GM21717 (cell line): ENCODE measurements around the gene DBN1.

Experiments used
- ATAC-seq: cut with Tn5 transposase; IDR thresholded peaks from one replicate; pipeline ENCODE4 v1.9.1; 2021; ENCODE audit warnings: mild to moderate bottlenecking, moderate library complexity; ENCODE audit not compliant: unreplicated experiment

The DBN1 gene

GRCh38 chr5:177475563-177476427, 2.4 kb upstream of the DBN1 start:
- no peak for ATAC-seq

DNA sequence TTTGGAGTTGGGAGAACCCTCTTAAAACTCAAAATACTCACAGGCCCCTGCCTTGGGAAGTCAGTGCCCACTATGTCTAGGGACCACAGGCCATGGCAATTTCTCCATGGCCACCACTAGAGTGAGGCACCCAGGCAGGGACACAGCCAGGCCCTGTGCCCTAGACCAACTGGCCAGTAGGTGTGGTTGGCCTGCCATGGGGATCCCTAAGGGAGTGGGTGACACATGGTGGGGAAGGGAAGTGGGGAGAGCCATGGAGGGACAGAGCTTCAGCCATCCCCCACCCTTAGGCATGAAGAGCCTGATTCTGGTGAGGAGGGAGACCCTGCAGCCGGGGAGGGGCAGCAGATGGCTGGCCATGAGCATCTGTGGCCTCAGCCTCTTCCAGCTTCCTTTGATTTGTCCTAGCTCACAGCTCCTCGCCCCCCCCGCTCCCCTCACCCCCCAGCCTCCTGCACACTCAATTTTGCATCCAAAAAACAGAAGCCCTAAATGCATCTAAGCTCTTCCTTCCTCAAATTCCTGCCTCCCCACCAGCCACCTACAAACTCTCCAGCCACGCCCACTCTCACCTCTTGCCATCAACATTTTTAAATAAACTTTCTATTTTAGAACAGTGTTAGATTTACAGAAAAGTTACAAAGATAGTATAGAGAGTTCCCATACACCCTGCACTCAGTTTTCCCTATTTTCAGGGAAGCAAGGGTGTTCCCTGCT, 1.6 kb upstream of the DBN1 start:
- ATAC-seq: no peak

- no peak for ATAC-seq
Observed at GRCh38 chr5:177474002-177474476, 605 bp upstream of the DBN1 start.

DNA sequence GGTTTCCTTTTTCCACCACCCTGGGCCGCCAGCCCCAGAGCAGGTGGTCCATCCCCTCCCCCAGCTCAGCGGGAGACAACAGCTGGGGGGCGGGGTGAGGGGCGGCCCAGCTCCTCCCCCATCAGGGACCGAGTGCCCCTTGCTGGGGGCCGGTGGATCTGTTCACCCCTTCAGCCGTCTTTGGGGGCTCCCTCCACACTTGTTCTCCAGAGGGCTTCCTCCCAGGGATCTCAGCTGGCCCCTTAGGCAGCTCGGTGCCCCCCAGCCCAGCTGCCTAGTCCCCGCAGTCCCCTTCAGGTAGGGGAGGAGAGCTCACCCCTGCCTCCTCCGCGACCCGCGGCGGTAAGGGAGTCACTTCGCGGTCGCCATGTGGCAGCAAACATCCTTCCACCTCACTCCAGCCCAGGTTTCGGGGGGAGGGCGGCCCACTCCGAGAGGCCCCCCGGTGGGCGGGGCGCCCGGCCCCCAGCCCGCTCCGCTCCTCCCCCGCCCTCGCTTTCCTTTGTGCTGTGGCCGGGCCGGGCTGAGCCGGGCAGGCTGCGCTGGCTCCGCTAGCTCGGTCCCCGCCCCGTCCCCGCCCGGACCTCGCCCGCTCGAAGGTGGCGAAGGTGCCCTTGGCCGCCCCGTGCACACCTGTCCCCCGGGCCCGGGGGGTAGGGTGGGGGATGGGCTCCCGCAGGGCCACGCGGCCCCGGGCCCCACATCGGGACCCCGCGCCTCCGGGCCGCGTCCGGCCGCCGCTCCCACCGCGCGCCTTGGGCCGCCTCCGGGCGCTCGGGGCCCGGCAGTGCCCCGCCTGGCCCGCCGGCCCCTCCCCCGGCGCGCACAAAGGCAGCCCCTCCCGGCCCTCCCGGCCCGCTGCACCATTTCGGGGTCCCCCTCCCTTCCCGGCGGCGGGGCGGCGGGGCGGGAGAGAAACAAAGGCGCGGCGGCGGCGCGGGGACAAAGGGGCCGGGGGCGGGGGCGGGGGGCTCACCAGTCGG, 683 bp downstream of the DBN1 start:
- ATAC-seq: no peak

DNA sequence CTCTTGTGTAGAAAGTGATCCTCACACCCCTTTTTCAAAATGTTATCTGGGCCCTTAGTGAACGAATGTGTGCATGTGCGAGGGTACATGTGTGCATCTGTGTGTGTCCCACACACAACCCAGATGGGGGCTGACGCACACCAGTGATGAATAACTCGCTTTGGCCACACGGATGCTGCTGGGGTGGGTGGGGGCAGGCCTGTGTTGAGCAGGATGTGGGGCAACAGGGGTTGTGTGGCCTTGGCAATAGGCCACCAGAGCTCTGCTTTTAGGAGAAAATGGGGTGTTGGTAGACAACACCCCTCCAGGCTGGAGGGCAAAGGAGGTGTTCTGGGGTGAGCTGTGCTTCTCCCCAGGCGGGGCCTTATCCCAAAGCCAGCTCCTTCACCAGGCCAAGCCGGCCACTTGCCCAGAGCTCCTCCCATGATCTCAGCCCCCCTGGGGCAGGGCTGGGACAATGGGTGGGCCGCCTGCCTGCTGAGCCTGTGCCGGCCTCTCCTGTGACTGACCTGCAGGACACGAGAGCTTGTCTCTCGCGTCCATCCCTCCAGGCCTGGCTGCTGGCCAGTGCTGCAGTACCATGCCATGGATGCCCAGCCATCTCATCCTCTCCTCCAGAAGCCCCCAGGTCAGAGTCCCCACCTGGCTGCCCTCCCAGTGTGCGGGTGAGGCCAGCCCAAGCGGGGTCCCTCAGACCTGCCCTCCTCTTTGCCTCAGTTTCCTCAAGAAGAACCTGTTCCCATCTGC, 1.7 kb downstream of the DBN1 start:
- no peak for ATAC-seq

DNA sequence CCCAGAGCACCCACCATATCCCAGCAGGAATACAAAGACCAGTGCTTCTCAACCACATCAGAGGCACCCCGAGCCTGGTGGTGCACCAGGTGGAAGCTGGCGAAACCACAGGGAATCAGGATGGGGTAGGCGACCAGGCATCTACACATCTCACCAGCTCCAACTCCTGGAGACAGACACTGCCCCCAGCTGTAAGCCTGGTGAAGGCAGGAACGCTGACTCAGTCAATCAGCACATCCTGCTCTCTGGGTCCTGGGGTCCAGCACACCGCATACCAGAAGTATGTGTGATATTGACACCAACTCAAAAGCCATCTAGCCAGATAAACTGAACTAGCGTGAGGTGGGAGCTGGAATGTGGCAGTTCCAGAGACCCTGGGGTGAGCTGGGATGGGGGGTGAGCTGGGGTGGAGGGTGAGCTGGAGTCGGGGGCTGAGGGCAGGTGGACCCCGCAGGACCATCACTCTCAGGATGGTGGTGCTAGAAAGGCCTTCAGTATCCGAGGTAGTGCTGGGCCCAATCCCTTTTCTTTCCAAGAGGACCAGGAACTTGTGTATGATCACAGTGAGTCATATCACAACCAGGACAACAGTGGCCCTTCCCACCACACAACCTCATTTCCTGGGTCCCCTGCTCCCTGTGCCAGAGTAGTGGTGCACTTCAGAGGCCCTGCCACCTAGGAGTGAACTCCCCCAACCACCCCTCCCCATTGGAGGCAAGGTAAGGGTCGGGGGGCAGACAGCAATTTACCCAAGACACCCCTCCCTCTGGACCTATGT, 2.5 kb downstream of the DBN1 start:
- ATAC-seq: no peak

GRCh38 chr5:177469750-177470525, 3.5 kb downstream of the DBN1 start:
- no peak for ATAC-seq

DNA sequence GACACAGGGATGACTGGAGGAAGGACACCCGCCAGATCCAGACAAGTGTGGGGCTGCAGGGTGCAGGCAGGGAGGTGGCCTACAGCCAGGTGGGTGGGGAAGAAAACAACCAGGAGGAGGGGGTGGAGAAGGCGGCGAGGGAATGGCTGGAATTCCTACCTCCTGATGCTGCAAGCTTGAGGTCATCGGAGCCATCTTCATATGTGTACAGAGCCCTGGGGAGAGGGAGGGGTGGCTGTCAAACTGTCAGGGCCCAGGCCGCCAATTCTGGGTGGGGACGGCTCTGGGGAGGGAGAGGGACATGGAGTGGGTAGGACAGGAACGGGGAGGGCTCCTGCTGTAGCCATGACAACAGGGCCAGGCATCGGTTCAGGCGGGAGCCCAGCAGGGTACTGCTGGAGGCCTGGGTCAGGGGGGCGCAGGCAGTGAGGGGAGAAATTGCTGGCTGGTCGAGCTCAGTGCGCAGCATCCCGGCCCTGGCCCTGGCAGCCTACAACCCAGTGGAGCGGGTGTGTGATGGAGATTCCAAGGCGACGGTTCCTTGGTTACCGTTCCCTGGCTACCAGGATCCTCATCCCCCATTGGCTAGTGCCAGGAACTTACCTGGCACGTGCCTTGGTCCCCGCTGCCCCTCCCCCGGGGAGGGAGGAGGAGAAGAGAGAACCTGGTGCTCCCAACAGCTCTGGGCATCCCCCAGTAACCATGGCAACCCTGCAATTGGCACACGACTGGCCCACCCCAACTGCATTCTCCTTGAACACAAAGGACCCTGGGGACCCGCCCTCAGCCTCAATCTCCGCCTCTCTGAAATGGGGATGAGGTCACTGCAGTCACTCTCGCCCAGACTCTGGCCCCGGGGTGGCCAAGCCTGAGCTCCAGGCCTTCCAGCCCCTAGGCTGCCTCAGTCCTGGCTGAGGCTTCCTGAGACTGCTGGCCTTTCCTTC, 4.5 kb downstream of the DBN1 start:
- ATAC-seq: no peak

DNA sequence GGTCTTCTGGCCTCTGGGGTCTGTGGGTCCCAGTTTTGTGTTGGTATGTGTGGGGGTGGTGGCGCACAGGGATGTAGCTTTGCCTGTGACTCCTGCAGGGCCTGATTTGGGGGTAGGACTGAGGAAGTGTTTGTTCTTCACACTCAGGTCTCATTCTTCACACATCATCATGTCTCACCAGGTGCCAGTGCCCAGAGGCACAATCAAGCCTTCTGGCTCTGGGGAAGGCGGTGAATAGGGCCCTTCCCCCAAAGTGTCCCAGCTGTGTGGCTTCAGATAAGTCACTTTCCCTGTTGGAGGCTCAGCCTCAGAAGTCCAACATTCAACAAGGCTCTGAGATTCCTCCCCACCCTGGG, 5.1 kb downstream of the DBN1 start:
- no peak for ATAC-seq

- no peak for ATAC-seq
Observed at GRCh38 chr5:177467436-177467835, 6.0 kb downstream of the DBN1 start.

- ATAC-seq: no peak
Observed at GRCh38 chr5:177466861-177467260, 6.6 kb downstream of the DBN1 start.

- no peak for ATAC-seq
Observed at GRCh38 chr5:177465044-177465443, 8.4 kb downstream of the DBN1 start.

GRCh38 chr5:177462021-177462670, 11.3 kb downstream of the DBN1 start:
- no peak for ATAC-seq

DNA sequence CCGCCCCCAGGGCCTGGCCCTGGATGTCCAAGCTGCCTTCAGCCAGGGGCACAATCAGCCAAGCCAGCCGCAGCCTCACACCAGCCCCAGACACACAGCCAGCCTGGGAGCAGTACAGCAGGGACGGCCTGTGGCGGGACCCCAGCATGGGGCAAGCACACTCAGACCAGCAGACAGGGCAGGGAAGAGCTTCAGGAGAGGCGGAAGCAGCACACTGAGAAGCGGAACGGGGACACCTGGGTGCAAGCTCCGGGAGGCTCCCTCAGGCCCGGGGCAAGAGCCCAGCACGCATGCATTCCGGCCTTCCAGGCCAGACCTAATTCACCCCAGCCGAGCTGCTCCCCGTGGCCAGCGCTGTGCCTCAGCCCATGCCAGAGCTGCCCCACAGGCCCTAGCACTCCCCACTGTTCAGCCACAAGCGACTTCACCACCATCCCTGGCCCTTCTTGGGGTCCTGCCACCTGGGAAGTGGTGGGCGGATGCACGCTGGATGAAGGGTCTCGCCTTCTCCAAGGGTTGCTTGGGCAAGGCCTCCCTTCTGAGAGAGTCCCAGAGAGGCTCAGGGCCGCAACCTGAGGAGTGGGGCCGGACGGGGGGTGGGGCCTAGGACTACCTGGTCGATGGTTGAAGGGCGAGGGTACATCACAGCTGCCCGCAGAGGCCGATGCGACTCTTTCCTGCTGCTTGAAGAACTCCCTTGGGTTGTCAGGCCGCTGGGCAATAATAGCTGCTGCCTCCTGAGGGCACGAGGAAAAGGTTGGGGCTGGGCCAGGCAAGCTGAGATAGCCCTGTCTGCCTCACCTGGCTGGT, 13.4 kb downstream of the DBN1 start:
- ATAC-seq: no peak

GRCh38 chr5:177459357-177459756, 14.1 kb downstream of the DBN1 start:
- no peak for ATAC-seq

- ATAC-seq: no peak
Observed at GRCh38 chr5:177458912-177459350, 14.5 kb downstream of the DBN1 start.
